ENCODE data around the gene CPSF4L.
"Not testable (repeated sequence)": the region's sequence is repeated elsewhere in the genome, so short reads cannot be mapped to it uniquely, and the experiment has no call there.

The CPSF4L gene

DNA sequence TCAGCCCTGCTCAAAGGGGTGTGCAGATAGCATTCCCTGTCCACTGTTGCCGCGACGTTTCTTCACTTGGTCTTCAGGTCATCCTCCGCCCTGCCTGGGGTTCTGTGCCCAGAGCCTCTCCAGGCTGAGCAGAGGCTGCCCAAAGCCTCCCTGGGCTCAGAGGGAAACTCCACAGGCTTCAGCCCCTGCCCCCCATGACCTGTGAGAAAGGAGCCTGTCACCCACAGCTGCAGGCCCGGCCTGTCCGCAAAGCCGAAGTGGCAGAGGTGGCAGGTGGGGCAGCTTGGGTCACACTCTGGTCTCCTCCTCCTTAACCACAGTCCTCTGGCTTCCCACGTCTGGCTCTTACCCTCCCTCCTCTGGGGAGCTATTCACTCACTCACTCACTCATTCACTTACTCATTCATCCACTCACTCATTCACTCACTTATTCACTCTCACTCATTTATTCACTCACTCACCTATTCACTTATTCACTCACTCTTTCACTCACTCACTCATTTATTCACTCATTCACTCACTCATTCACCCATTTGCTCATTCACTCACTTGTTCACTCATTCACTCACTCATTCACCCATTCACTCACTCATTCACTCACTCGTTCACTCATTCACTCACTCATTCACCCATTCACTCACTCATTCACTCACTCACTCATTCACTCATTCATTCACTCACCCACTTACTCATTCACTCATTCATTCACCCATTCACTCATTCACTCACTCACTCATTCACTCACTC, 7.1 kb upstream of the CPSF4L start:
- DNase-seq (ENCODE audit: low spot score) = no peak

DNA sequence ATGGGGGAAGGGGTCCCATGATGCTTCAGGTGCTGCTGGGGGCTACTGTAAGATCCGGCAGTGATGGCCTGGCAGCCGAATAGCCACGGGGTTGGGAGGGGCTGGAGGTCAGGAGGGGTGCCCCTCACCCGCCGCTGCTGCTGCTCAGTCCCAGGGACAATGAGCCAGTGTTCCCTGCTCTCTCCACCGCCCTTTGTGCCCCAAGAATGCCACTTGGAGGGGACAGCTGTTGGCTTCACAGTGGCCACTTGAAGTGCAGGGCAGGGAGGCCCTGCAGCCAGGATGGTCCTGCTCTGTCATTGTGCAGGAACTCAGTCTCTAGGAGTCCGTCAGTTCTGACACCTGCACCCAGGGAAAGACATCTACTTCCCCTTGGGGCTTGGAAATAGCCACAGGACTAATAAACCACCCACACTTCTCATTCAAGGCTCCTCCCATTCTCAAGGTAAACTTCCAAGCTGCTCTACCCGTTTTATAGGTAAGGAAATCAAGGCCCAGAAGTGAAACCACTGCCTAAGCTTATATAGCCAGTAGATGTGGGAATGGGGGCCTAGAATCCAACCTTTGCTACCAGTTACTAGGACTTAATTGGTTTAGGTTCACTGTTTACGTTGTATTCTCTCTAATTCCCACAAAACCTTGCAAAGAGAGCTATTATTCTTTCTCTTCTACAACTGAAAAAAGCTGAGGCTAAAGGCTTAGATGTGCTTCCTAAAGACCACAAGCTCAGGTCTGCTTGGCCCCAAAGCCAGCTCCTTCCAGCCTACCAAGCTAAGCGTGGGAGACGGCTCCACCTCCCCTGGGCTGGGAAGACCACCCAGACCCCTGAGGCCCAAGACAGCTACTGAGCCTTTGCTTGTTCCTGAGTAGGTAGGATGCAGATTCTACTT, 6.2 kb upstream of the CPSF4L start:
- DNase-seq (ENCODE audit: low spot score) = no peak

DNA sequence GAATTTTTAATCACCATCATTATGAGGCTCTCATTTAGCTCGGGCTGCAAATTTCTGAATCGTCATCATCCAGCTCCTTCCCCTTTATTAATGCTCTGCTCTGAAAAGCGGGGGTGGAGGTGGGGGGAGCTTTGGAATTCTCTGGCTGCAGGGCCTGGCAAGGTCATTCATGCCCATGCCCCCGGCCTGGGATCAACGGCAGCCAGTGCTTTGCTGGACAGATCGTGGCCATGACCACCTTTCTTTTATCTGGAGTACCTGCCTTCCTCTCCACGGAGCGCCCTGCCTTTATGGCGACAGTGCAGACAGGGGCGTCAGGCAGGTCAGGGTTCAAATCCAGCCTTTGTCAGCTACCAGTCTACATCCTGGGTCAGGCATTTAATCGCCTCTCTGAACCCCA, 5.1 kb upstream of the CPSF4L start:
- no peak for DNase-seq (ENCODE audit: low spot score)

DNA sequence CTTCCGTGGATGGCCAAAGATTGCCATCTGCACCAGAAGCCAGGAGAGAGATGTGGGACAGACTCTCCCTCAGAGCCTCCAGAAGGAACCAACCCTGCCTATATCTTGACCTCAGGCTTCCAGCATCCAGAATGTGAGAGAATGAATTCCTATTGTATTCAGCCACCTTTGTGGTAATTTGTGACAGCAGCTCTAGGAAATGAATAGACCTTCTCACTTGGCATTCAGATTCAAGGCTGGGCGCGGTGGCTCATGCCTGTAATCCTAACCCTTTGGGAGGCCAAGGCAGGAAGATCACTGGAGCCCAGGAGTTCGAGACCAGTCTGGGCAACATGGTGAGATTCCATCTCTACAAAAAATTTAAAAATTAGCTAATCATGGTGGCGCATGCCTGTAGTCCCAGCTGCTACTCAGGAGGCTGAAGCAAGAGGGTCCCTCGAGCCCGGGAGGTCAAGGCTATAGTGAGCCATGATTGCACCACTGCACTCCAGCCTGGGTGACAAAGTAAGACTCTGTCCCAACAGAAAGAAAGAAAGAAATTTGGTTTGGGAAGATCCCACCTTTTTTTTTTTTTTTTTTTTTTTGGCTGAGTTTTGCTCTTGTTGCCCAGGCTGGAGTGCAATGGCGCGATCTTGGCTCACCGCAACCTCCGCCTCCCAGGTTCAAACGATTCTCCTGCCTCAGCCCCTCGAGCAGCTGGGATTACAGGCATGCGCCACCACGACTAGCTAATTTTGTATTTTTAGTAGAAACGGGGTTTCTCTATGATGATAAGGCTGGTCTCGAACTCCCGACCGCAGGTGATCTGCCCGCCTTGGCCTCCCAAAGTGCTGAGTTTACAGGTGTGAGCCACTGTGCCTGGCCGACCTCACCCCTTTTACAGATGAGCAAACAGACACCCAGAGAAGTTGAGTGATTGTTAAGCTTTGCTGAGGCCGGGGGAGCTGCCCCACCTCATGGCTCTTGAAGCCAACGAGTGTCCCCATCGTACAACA, 4.3 kb upstream of the CPSF4L start:
- no peak for DNase-seq (ENCODE audit: low spot score)

DNA sequence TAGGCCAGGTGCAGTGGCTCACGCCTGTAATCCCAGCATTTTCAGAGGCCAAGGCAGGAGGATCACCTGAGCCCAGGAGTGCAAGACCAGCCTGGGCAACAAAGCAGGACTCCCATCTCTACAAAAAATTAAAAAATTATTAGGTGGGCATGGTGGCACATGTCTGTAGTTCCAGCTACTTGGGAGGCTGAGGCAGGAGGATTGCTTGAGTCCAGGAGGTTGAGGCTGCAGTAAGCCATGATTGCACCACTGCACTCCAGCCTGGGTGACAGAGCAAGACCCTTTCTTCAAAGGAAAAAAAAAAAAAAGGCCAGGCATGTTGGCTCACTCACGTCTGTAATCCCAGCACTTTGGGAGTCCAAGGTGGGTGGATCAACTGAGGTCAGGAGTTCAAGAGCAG, 2.8 kb upstream of the CPSF4L start:
- DNase-seq (ENCODE audit: low spot score) = not testable (repeated sequence)

DNA sequence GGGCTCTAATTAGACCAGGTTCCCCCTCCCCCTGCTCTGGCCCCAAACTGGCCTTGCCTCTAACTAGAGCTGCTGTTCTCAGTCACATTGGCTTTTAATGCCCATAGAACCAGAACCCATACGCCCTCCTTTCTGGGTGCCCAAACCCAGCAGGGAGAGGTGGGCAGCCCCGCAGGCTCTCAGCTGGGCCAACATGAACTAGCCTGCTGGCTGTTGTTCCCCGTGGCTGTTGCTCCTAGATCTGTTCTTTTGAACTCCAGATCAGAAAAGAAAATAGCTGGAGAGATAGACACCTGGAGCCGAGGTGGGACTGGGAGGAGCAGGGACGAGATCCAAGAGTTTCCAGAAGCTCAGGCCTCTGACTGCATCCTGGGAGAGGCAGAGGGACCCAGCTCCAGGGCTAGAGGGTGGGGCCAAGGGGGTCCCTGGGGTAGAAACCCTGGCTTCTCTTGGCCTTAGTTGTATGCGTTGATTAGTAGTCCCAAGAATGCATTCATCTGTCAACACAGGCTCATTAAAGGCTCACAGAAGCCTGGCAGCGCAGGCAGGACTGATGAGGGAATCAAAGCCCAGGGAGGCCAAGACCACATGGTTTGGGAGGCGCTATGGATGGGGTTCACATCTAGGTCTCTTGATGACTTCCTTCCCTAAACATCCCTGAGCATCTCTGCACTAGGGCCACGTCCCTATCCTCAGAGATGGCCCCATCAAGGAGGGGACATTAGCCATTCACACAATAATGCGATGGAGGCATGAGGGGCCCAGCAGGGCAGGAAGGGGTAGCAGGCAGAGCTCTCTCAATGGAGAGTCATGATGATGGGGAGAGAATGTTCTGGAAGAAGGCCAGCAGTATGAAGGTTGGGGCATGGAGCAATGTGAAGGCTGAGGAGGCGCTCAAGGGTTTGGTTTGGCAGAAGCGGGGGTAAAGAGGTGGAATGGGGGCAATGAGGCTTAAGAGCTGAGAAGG, 1.3 kb upstream of the CPSF4L start:
- DNase-seq (ENCODE audit: low spot score) = no peak

DNA sequence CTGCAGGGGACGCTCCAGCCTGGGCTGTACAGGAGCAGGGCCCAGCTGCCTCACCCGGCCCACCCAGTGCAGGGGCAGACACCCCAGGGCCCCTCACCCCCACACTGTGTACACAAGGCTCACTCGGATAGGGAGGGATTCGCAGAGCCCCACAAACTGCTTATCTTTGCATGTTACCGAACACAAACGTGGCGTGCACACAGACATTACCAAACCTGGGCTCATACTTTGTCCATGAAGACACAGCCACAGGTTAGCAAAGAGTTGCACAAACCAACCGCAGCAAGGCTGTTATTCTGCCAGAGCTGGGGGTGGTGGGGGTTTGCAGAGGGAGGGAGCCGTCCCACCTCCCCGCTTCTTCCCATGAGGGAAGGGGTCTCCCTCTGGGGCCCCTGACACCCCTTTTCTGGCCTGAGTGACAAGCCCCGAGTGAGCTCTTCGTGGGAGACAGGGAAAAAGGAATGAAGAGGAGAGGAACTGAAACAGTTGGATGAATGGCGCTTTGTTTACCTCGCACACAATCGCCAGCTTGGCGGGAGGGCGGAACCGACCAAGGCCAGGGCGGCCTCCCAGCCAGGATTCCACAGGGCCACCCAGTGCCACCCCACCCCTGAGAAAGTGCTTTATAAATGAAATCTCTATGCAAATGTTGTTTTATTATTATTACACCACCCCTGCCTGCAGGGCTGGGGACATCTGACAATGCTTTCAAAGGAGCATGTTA, 434 bp upstream of the CPSF4L start:
- DNase-seq (ENCODE audit: low spot score) = peak; percentile 88

DNA sequence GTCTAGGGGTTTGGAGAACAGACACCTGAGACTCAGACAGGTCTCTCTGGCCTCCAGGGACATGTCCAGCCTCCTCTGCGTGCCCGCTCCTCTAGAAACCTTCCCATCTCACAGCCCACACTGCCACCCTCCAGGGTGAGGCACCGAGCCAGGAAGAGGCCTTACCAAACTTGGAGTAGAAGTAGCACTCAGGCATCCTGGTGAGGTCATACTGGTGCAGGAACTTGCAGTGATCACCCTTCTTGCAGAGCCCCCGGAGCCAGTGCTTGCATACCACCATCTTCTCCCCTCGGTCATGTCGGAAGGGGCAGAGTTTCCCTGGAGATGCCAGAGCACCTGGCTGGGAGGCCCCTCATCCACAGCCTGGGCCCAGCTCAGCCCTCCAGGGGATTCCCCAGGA, 4.2 kb downstream of the CPSF4L start:
- DNase-seq (ENCODE audit: low spot score) = no peak

DNA sequence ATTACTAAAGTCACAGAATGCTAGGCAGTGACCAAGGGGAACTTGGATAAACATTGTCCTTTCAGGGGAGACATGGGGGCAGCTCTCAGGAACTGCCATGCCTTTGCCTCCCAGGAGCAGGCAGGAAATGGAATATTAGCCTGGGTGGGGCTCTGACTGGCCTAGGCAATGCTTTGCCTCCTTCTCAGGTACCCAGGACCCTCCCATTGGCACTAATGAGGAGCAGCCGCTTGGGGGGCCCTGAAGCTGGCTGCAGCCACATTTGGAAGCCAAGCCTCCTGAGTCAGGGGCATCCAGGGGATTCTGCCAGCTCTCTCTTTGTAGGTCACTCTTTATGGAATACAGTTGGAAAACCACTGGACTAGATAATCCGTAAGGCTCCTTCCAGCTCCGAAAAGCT, 5.5 kb downstream of the CPSF4L start:
- DNase-seq (ENCODE audit: low spot score) = no peak

DNA sequence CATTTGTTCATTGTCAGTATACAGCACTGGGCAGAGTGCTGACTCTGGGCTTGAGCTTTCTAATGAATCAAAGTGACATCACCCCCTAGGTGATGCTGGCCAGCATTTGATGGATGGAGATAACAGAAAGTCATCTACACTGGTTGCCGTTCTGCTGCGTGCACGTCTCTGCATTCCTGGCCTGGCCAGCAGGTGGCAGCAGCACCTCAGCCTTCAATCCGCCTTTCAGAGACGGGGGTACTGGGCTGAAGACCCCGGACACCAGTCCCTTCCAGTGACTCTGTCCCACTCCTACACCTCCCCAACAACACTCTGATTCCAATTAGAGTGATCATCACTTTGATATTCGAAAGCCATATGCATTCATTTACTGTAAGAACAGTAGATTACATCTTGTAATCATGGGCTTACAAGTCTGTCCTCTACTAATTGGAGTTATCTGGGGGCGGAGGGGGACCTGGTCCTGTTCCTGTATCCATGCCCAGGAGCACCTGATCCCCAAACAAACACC, 6.0 kb downstream of the CPSF4L start:
- DNase-seq (ENCODE audit: low spot score) = peak; percentile 64

DNA sequence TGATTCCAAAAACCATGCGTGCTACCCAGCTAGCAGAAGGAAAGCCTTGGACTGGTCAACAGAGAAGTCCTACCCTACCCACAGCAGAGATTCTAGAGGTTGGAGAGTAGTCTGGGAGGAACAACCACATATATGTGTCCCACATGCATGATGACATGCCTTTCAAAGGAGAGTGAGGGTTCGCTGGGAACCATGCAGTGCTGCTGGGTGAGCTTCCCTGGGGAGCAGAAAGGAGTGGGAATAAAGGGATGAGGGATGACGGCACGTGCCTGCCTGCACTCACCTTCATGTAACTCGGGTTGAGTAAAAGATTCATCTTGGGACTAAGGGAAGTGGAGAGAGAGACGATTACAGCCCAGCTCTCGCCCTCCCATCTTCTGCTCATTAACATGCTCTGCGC, 9.8 kb downstream of the CPSF4L start:
- no peak for DNase-seq (ENCODE audit: low spot score)

DNA sequence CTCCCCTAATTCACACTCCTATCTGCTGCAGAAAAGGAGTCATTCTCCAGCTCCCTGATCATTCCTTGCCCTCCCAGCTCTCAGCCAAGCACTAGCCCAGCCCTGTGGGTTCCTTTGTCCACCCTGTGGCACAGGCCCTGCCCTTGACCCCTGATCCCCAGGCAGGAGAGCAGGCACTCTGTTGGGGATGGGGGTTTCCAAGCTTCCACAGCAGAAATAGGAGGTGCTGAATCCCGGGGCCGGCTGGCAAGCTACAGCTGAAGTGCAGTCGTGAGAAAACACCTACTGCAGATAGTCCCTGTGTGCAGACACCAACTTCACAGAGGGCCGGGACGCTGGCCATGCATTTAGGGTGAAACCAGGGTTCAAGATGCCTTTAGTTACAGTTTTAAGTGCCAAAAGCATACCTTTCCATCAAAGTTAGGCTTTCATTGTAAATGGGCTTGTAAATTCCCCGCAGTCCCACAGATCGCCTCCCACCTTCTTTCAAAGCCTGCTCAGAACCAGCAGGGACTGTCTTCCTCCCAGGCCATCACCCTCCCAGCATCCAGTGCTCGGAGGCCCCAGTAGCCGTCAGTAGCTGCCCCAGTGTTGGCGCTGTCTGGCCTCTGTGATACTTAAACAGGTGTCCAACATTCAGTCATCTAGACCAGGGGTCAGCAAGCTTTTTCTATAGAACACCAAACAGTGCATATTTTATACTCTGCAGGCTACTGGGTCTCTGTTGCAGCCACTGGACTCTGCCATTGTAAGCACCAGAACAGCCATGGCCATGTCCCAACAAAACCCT, 10.6 kb downstream of the CPSF4L start:
- DNase-seq (ENCODE audit: low spot score) = no peak

DNA sequence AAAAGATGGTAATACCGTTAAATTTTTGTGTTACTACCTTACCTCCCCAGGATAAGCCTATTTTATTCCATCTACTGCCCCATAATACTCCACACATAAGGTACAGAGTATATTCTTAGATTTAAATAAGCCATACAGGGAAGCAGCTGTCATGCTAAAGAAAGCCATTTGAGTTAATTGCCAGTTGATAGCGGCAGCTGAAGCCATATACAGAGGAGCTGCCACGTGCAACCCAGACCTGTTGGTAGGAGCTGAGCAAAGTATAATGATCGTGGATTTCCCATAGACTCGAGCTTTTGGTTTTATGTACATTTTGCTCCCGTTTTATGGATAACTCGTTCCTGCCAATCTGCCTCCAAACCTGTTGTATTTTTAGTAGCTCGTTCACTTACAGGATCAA, 12.0 kb downstream of the CPSF4L start:
- no peak for DNase-seq (ENCODE audit: low spot score)

DNA sequence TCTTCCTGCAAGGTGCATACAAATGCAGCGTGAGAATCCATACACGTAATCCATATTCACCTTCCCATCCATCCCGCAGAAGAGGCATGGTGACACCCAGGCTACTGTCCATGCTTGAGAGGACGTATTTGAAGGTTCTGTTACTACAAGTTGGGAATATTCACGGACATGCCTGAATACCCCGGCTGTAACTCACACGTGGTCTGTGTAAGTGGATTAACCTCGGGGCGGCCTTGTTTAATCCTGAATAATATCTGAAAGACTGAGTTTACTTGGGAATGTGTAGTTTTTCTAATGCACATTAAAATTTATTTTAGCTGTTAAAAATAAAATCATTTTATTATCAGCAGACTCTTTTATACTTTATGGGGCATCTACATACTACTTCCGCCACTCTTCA, 13.1 kb downstream of the CPSF4L start:
- no peak for DNase-seq (ENCODE audit: low spot score)

DNA sequence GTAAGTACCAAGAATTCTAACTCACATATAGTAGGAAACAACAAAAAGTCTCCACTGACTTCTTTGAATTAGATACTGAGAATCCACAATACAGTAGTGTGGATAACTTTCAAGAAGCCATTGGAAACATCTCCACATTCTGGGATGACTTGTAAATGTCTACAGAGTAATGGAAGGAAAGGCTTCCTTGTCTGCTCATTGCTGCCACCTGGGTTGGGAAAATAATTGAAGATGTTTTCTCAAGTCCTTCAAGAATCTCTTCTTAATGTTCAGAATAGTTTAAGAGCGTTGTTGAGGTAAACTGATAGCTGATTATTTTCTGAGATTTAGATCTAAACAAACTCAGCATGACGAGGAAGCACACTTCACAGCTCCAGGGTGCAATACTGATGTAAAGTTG, 14.0 kb downstream of the CPSF4L start:
- DNase-seq (ENCODE audit: low spot score) = no peak

DNA sequence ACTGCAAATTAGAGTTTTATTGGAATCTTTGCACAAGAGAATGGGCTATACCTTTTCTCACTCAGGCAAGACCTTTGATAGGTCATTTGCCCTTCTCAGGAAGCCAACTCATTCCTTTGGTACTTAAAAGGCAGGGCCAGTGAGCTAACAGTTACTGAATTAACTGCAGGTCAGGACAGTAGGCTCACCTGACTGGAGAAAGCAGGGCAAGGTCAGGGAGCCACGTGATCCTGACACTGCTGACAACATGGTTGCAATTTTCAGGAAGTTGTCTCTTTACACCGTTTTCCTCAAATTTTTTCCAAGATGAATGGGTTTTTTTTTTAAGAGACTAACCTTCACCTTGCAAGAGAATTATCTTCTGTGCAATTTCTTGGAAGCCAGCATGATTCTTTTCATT, 21.1 kb downstream of the CPSF4L start:
- no peak for DNase-seq (ENCODE audit: low spot score)

DNA sequence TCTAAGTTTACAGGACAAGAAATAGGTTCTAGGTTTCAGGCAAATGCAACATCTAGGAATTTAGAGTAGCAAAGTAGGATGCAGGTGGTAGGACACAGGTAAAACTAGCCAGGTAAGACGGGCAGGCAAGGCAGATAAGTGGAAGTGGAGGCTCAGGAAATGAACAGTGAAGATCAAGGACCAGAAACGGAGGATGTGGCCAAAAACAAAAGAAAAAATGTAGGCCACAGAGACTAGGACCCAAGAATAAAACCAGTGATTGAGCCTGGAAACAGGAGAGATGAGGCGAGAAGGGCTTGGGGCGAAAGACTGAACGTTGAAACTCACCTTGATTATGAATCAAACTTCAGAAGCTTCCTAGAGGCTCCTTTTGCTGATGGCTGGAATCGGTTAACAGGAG, 24.0 kb downstream of the CPSF4L start:
- DNase-seq (ENCODE audit: low spot score) = no peak

DNA sequence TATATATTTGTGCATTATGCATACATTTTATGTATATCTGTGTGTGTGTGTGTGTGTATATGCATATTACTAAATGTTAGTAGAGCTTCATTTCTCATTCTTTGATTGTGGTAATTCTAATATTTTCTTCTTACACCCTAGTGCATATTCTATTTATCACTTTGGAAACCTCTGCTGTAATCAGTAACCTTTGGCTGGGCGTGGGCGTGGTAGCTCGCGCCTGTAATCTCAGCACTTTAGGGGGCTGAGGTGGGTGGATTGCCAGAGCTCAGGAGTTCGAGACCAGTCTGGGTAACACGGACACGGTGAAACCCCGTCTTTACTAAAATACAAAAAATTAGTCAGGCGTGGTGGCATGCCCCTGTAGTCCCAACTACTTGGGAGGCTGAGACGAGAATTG, 26.9 kb downstream of the CPSF4L start:
- no peak for DNase-seq (ENCODE audit: low spot score)
